GM19395 (cell line): ENCODE results near the gene ODAPH.
"Not testable (repeated sequence)": the region's sequence is repeated elsewhere in the genome, so short reads cannot be mapped to it uniquely, and the experiment has no call there.

Source experiments
- ATAC-seq: cut with Tn5 transposase; IDR thresholded peaks from one replicate; pipeline ENCODE4 v1.9.1; 2021; ENCODE audit warnings: mild to moderate bottlenecking, moderate library complexity; ENCODE audit not compliant: unreplicated experiment

Gene ODAPH

GRCh38 chr4:75544220-75544619 is 11.6 kb upstream of the ODAPH start:
- not testable (repeated sequence) for ATAC-seq

GRCh38 chr4:75544870-75545269 is 11.0 kb upstream of the ODAPH start:
- ATAC-seq: no peak

- ATAC-seq: no peak
These were observed 10.3 kb upstream of the ODAPH start for GRCh38 chr4:75545526-75545925.

GRCh38 chr4:75547647-75548387 is 8.0 kb upstream of the ODAPH start:
- no peak for ATAC-seq

GRCh38 chr4:75549019-75549418 is 6.8 kb upstream of the ODAPH start:
- no peak for ATAC-seq

- ATAC-seq: no peak
These were observed 3.4 kb upstream of the ODAPH start for GRCh38 chr4:75552452-75552851.

GRCh38 chr4:75557696-75558095 is 1.8 kb downstream of the ODAPH start:
- no peak for ATAC-seq

- ATAC-seq: no peak
These were observed 5.9 kb downstream of the ODAPH start for GRCh38 chr4:75561789-75562188.

- ATAC-seq: no peak
These were observed 8.2 kb downstream of the ODAPH start for GRCh38 chr4:75564023-75564422.

- ATAC-seq: no peak
These were observed 9.6 kb downstream of the ODAPH start for GRCh38 chr4:75565481-75565880.

- no peak for ATAC-seq
These were observed 11.0 kb downstream of the ODAPH start for GRCh38 chr4:75566911-75567310.

GRCh38 chr4:75567725-75568124 is 11.9 kb downstream of the ODAPH start:
- ATAC-seq: no peak

- ATAC-seq: no peak
These were observed 28.2 kb downstream of the ODAPH start for GRCh38 chr4:75584067-75584466.

GRCh38 chr4:75593393-75593792 is 37.5 kb downstream of the ODAPH start:
- no peak for ATAC-seq

- ATAC-seq: no peak
These were observed 40.2 kb downstream of the ODAPH start for GRCh38 chr4:75596061-75596460.

GRCh38 chr4:75598390-75598789 is 42.5 kb downstream of the ODAPH start:
- no peak for ATAC-seq

- no peak for ATAC-seq
These were observed 43.8 kb downstream of the ODAPH start for GRCh38 chr4:75599647-75600046.

- ATAC-seq: no peak
These were observed 50.1 kb downstream of the ODAPH start for GRCh38 chr4:75605928-75606327.

- ATAC-seq: no peak
These were observed 56.4 kb downstream of the ODAPH start for GRCh38 chr4:75612306-75612705.
